Left ventricle myocardium inferior (tissue), 1 donor: ENCODE results near the gene ACAN. TPM values are rescaled to one million over a fixed set of nuclear protein-coding genes. Genes with fewer than 3 reads are reported as not detected.

Experiments
- DNase-seq: peaks from one replicate; pipeline ENCODE4 v3.0.0-alpha.2; 2020
- H3K27ac ChIP-seq: fragments of 200-600 bp; replicated peaks from 2 replicates; pipeline ENCODE4 v1.8.0; 2021
- H3K27me3 ChIP-seq: fragments of 200-600 bp; 2 replicates; pipeline ENCODE4 v1.8.0; 2021; ENCODE audit warnings: low read depth
- H3K36me3 ChIP-seq: fragments of 200-600 bp; 2 replicates; pipeline ENCODE4 v1.8.0; 2021
- H3K4me1 ChIP-seq: fragments of 200-600 bp; 2 replicates; pipeline ENCODE4 v1.8.0; 2021
- H3K4me3 ChIP-seq: fragments of 200-600 bp; 2 replicates; pipeline ENCODE4 v1.8.0; 2021; ENCODE audit warnings: mild to moderate bottlenecking, moderate library complexity
- H3K9me3 ChIP-seq: fragments of 200-600 bp; replicated peaks from 2 replicates; pipeline ENCODE4 v1.8.0; 2021
- CTCF ChIP-seq: fragments of 200-600 bp; IDR thresholded peaks from 2 replicates; pipeline ENCODE4 v1.8.0; 2021; ENCODE audit warnings: antibody characterized with exemption, mild to moderate bottlenecking, borderline replicate concordance
- intact Hi-C: fragments of 100-400 bp; cut with micrococcal nuclease; formaldehyde crosslinking; loops from one replicate; pipeline ENCODE4 v1.11.0; 2022
- total RNA-seq: library from RNA; stranded (reverse); fragmentation: NEBNext Ultra II Directional; extraction: Animal tissue kit (Norgen Biotek cat#: 25700); gene quantifications from one replicate; pipeline ENCODE4 v1.2.1, GENCODE V29; 2021
- donor health status: DM: no; HTN: yes; CAD: no; lungs with severe emphysema.

ACAN gene
- total RNA-seq, 1 donor from 2014 or later: not detected

- TF ChIP-seq CTCF: no peak
- Histone ChIP-seq H3K9me3 (no peaks in the 10 kb centered on the region), H3K36me3 (no peaks in the 10 kb centered on the region), H3K4me1 (no peaks in the 10 kb centered on the region), H3K27me3 (peaks cover 22% of the 10 kb centered on the region), H3K27ac (no peak overlapping the region), H3K4me3 (no peak overlapping the region)
- intact Hi-C loops: no loop called here
- DNase-seq: no peak
Observed at GRCh38 chr15:88864861-88865497, 61.7 kb downstream of the ACAN start.

GRCh38 chr15:88865498-88866099 is 62.4 kb downstream of the ACAN start:
- Histone ChIP-seq H3K4me3 (no peak overlapping the region), H3K27me3 (peaks cover 18% of the 10 kb centered on the region), H3K27ac (no peak overlapping the region), H3K9me3 (no peaks in the 10 kb centered on the region), H3K4me1 (no peaks in the 10 kb centered on the region), H3K36me3 (no peaks in the 10 kb centered on the region)
- intact Hi-C loops: no loop called here
- no peak for TF ChIP-seq CTCF
- no peak for DNase-seq

GRCh38 chr15:88866295-88866881 is 63.2 kb downstream of the ACAN start:
- intact Hi-C loops: no loop called here
- no peak for DNase-seq

GRCh38 chr15:88871313-88871712 is 68.1 kb downstream of the ACAN start:
- intact Hi-C loops: no loop called here
- H3K4me1 ChIP-seq: no peaks in the 10 kb centered on the region
- no peak for TF ChIP-seq CTCF
- no peak overlapping the region for H3K27ac ChIP-seq
- H3K4me3 ChIP-seq: no peak overlapping the region
- H3K27me3 ChIP-seq: peaks cover 46% of the 10 kb centered on the region
- H3K36me3 ChIP-seq: no peaks in the 10 kb centered on the region
- DNase-seq: no peak
- no peaks in the 10 kb centered on the region for H3K9me3 ChIP-seq

More at GRCh38 chr15:88866295-88866881, 63.2 kb downstream of the ACAN start:
- Histone ChIP-seq H3K27ac (no peak overlapping the region), H3K4me1 (no peaks in the 10 kb centered on the region), H3K9me3 (no peaks in the 10 kb centered on the region), H3K27me3 (peaks cover 23% of the 10 kb centered on the region), H3K4me3 (no peak overlapping the region), H3K36me3 (no peaks in the 10 kb centered on the region)
- TF ChIP-seq CTCF: no peak

DNA sequence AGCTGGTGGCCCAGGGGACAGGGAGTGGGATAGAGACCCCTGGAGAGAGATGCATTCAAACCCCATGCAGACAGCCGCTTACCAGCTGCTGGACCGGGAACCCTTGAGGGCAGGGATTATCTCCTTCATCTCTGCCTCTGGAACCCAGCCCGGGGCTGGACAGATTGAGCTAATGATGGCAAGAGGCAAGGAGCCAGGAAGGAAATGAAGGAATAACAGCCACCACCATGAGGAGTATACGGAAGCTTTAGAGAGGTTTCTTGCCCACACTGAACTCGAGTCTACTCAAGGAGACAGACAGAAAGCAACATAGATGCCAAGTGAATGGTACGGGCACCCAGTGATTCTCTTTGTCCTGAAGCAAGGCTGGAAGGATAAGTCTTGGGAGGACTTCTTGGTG is 68.9 kb downstream of the ACAN start:
- Histone ChIP-seq H3K4me3 (no peak overlapping the region), H3K9me3 (no peaks in the 10 kb centered on the region), H3K36me3 (no peaks in the 10 kb centered on the region), H3K4me1 (no peaks in the 10 kb centered on the region), H3K27me3 (peaks cover 46% of the 10 kb centered on the region), H3K27ac (no peak overlapping the region)
- intact Hi-C loops: no loop called here
- TF ChIP-seq CTCF: no peak
- no peak for DNase-seq
